Suprapubic skin (tissue), 3 donors: Measurements from ENCODE around the gene VSTM2B.

ENCODE experiments used
- CTCF ChIP-seq, 2 donors: fragments of 200-600 bp in 1 of 2; fragments of 450-650 bp in 1 of 2; sonication (generic) in 1 of 2; IDR thresholded peaks; one replicate each; pipeline ENCODE4 v1.5.1; 2016 to 2019; ENCODE audit warnings: antibody characterized with exemption in 2 of 2, mild to moderate bottlenecking in 1 of 2, moderate library complexity in 1 of 2
- POLR2AphosphoS5 ChIP-seq, 3 donors: sonication (generic); formaldehyde crosslinking; IDR thresholded peaks; one replicate each; pipeline ENCODE4 v1.6.1; 2017; ENCODE audit warnings: antibody characterized with exemption in 3 of 3

DNA sequence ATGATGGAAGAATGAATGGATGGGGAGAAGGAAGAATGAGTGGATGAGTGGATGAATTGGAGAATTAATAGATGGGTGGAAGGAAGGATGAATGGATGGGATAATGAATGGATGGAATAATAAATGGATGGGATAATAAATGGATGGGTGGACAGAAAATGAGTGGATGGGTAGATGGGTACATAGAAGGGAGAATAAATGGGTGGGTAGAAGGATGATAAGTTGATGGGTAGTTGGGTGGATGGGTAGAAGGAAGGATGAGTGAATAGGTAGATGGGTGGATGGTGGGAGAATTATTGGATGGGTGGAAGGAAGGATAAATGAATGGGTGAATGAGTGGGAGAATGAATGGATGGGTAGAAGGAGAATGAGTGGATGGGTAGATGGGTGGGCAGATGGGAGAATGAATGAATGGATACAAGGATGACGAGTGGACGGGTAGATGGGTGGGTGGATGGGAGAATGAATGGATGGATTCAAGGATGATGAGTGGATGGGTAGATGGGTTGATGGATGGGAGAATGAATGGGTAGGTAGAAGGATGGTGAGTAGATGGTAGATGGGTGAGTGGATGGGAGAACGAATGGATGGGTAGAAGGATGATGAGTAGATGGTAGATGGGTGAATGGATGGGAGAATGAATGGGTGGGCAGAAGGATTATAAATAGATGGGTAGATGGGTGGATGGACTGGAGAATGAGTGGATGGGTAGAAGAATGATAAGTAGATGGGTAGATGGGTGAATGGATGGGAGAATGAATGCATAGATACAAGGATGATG, 15.9 kb downstream of the VSTM2B start:
- TF ChIP-seq POLR2AphosphoS5 (IDR thresholded peaks at IDR 0.05) (no peak), CTCF (IDR thresholded peaks at IDR 0.05) (no peak)
